ENCODE measurements around the gene UBE2QL1. TPM values are rescaled to one million over a fixed set of nuclear protein-coding genes. Genes with fewer than 3 reads are reported as not detected.

The UBE2QL1 gene
- total RNA-seq, 1 experiment from 2014 or later, result 0.11 TPM

GRCh38 chr5:6487081-6487480 lies 38.4 kb downstream of the UBE2QL1 start:
- Histone ChIP-seq H3K23ac (ENCODE audit: insufficient read length, low read depth, low read length) (no peak overlapping the region), H3K18ac (ENCODE audit: insufficient read length, low read depth, low read length) (no peak overlapping the region), H3T11ph (ENCODE audit: low read length) (no peak overlapping the region), H3K79me1 (ENCODE audit: insufficient read depth, low read depth, low read length, poor library complexity, severe bottlenecking) (no peaks in the 10 kb centered on the region), H3K9me3 (ENCODE audit: control insufficient read depth, low read depth, low read length) (no peaks in the 10 kb centered on the region), H3K27me3 (ENCODE audit: insufficient read depth, low read length) (no peaks in the 10 kb centered on the region; the same call in 1 of the 2 replicates), H2BK12ac (ENCODE audit: insufficient read length, low read depth, low read length) (no peak overlapping the region), H2BK15ac (ENCODE audit: low read depth, low read length) (no peak overlapping the region), H3K27ac (ENCODE audit: insufficient read length, low read depth, low read length) (no peak overlapping the region), H4K8ac (replicated peaks; ENCODE audit: insufficient read length, low read depth, low read length) (no peak overlapping the region), H3K79me2 (ENCODE audit: insufficient read depth, low read length) (no peaks in the 10 kb centered on the region), H3K4me2 (ENCODE audit: insufficient read depth, insufficient read length, low read length) (no peak overlapping the region), H2AK5ac (ENCODE audit: insufficient read length, low read length) (no peak overlapping the region), H2AFZ (ENCODE audit: low read length) (no peak overlapping the region), H3K56ac (ENCODE audit: insufficient read length, low read depth, low read length) (no peak overlapping the region), H4K20me1 (ENCODE audit: control insufficient read depth, insufficient read depth, insufficient read length) (no peaks in the 10 kb centered on the region), H2BK120ac (ENCODE audit: low read depth, low read length, poor library complexity, severe bottlenecking) (no peak overlapping the region), H3K4me1 (ENCODE audit: insufficient read depth, low read length) (peaks cover 6% of the 10 kb centered on the region), H4K91ac (ENCODE audit: insufficient read length, low read depth, low read length) (no peak overlapping the region), H3K23me2 (ENCODE audit: insufficient read length, low read depth, low read length, poor library complexity, severe bottlenecking) (no peaks in the 10 kb centered on the region), H3K4ac (ENCODE audit: low read depth, low read length) (no peak overlapping the region), H2BK20ac (ENCODE audit: low read depth, low read length, poor library complexity, severe bottlenecking) (no peak overlapping the region), H3K9ac (ENCODE audit: extremely low read depth, insufficient read length, low read length) (no peak overlapping the region), H3K14ac (ENCODE audit: insufficient read depth, low read length) (no peak overlapping the region), H4K5ac (ENCODE audit: insufficient read length, low read depth, low read length) (no peak overlapping the region), H2BK5ac (ENCODE audit: insufficient read length, low read length) (no peak overlapping the region)
- TF ChIP-seq CTCF (conservative IDR thresholded peaks at IDR 0.05), result no peak
- no peaks in the 10 kb centered on the region; a peak in 1 of 5 replicates for H3K9me3 Mint-ChIP-seq
- peaks cover 12 to 15% of the 10 kb centered on the region in 2 experiments for H3K4me1 Mint-ChIP-seq
- peaks cover 49% of the 10 kb centered on the region for H3K27me3 Mint-ChIP-seq (ENCODE audit: low read depth)
- WGBS (ENCODE audit: extremely low coverage, insufficient read length, low lambda C conversion rate), result no CpG with 5 or more reads among the region's 3 CpGs
- no peaks in the 10 kb centered on the region for H3K36me3 Mint-ChIP-seq (ENCODE audit: insufficient read depth in 1 of 3, low read depth in 3 of 3)
- no peak for DNase-seq
- H3K27ac Mint-ChIP-seq, result no peak overlapping the region
- no peak overlapping the region for H3K4me3 Mint-ChIP-seq
